ENCODE data around the gene GBP1. TPM values are rescaled to one million over a fixed set of nuclear protein-coding genes. Genes with fewer than 3 reads are reported as not detected.
"Not testable (repeated sequence)": the region's sequence is repeated elsewhere in the genome, so short reads cannot be mapped to it uniquely, and the experiment has no call there.

Gene GBP1, protein sequence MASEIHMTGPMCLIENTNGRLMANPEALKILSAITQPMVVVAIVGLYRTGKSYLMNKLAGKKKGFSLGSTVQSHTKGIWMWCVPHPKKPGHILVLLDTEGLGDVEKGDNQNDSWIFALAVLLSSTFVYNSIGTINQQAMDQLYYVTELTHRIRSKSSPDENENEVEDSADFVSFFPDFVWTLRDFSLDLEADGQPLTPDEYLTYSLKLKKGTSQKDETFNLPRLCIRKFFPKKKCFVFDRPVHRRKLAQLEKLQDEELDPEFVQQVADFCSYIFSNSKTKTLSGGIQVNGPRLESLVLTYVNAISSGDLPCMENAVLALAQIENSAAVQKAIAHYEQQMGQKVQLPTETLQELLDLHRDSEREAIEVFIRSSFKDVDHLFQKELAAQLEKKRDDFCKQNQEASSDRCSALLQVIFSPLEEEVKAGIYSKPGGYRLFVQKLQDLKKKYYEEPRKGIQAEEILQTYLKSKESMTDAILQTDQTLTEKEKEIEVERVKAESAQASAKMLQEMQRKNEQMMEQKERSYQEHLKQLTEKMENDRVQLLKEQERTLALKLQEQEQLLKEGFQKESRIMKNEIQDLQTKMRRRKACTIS
- 0.15 TPM in 1 of 2 replicates, not detected in the other for polyA plus RNA-seq (2014; cell fraction: cytosol; rRNA removed)
- not detected in 2 replicates for polyA plus RNA-seq (2014; cell fraction: nucleus; rRNA removed)

DNA sequence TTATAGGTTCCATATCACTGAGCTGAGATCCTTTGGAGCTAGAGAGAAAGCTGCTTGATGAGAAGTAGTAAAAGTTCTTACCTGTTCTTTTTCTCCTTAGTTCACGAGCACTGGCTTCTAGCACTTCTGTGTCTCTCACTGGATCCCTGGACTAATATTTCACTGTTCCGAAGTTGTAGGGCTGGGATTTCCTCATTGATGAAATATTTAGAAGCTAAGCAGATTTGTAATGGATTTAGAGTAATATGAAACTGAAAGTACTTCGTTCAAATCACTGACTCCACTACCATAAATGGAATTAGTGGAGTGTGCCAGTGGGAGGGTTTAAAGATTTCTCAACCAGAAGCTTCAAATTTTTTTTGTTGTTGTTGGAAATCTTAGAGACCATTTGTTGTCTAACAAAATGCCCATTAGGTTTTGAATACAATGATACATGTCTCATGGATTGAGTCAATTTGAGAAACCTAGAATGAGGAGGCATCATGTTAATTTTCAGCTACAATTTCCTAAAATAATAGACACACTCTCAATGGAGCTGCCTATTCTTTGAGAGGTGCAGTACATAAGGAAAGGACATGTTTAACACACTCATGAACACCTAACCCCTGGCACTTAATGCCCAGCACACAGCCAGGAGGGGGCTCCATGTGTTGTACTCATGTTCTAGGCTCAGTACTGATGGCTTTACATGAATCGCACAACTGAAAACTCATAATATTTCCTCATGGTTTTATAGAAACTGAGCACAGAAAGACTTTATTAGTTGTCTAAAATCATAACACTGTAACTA, at the start of gene GBP1:
Gene GBP1 (minus strand): TSS at position 130 of the 790 bp plus-strand sequence. CDS start 1,974 bp downstream, outside the sequence.
- no peak for DNase-seq (ENCODE audit: low spot score)

DNA sequence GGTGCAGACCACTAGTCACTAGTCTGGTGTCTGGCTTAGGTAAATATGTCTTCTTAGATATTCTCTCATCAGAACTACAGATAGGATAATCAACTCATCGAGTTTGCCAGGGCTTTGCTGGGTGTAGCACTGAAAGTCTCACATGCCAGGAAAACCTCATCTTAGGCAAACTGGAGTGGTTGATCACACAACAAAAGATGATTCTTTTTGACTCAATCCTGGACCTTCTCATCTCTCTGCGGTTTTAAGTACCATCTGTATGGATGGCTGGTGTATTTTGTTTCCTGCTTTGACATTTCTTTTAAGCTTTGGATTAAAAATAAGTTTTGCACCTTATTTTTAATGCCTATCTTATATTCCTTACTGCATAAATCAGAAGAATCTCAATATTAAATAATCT, 49.7 kb upstream of the GBP1 start:
- DNase-seq (ENCODE audit: low spot score), result no peak

- no peak for DNase-seq (ENCODE audit: low spot score)
Measured at GRCh38 chr1:89112871-89113613, 48.0 kb upstream of the GBP1 start.

DNA sequence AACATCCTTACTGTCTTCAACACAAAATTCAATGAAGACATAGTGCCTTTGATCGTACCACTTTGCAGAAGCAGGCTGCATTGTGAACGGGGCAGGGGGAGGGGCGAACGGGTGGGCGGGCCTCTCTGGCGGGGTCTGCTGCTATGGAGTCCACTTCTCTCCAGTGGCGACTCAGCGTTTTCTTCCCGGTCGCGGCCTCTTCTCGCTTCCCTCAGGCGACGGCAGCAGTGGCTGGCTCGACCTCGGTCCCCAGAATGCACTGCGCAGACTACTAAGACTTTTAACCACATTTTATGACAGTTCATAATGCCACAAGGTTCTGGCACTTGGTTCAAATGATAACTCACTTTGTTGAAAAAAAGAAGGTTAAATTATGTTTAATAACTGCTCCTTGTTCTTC, 39.7 kb upstream of the GBP1 start:
- peak; percentile 12 for DNase-seq (ENCODE audit: low spot score)

GRCh38 chr1:89104147-89104546, 39.1 kb upstream of the GBP1 start:
- no peak for DNase-seq (ENCODE audit: low spot score)

GRCh38 chr1:89102021-89102420, 37.0 kb upstream of the GBP1 start:
- DNase-seq (ENCODE audit: low spot score), result no peak

- no peak for DNase-seq (ENCODE audit: low spot score)
Measured at GRCh38 chr1:89100412-89100811, 35.4 kb upstream of the GBP1 start.

DNA sequence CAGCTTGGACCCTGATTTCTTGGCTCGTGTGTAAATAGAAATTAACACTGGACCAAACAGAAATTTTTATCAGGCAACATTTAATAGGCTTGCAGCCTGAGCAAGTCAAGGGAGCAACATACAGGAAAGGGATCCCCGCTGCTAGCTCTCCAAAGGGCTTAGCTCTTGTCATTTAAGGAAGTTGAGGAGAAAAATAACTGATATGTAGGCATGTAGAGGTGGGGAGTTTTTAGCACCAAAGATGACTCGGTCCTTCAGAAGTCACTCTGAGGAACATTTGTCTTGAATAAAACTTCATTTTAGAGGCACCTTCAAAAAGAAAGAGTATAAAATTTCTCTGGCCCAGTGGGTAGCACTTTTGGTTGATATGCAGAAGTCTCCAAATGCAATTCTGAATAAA, 33.8 kb upstream of the GBP1 start:
- DNase-seq (ENCODE audit: low spot score), result no peak

GRCh38 chr1:89095737-89096136, 30.7 kb upstream of the GBP1 start:
- DNase-seq (ENCODE audit: low spot score), result no peak

DNA sequence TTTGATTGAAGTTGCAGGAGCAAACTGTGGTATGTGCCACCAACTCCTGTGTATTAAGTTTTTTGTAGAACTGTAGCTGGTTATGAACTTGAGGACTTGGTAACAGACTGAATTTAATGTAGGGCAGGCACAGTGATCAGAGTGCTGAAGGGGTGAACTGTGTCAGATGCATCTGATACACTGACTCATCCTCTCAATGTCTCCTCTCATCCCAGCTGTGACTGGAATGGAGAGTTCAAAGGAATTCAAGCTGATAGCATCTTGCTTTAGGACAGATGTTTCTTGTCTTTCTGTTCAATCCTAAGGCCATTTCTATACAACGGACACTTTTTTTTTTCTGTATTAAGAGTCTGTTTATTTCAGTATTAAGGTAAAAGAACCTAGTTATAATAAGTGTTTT, 25.0 kb upstream of the GBP1 start:
- DNase-seq (ENCODE audit: low spot score), result no peak

DNA sequence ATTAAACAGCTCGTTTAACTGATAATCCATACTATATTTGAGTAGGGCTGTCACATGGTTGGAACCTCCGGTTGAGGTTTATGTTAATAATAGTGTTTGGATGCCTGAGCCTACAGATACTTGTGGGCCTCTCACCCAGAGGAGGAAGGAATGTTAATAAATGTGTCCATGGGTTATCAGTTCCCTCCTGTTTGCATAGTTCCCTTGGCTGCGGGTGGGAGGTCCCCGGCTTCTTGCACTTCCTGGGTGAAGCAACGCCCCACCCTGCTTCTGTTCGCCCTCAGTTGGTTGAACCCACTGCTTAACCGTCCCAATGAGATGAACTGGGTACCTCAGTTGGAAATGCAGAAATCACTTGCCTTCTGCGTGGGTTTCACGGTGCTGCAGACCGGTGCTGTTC, 23.6 kb upstream of the GBP1 start:
- DNase-seq (ENCODE audit: low spot score), result no peak

- DNase-seq (ENCODE audit: low spot score), result peak; percentile 9
Measured at GRCh38 chr1:89087241-89087640, 22.2 kb upstream of the GBP1 start.

DNA sequence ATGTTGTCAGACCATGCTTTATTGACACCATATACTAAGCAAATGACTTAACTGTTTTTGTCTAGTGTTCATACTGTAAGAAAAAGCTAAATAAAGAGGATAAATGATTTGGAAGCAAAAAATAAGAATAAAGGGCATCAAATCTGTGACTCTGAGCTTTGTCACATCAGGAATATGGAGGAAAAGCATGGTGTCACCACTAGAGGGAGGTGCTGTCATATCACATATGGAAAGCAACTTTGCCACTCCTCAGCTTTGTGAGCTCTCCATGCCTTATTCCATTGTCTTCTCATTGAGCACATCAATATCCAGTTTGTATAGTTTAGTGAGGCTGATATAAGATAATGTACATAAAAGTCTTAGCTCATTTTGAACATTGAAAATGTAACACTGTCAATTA, 20.8 kb upstream of the GBP1 start:
- DNase-seq (ENCODE audit: low spot score), result peak; percentile 45

DNA sequence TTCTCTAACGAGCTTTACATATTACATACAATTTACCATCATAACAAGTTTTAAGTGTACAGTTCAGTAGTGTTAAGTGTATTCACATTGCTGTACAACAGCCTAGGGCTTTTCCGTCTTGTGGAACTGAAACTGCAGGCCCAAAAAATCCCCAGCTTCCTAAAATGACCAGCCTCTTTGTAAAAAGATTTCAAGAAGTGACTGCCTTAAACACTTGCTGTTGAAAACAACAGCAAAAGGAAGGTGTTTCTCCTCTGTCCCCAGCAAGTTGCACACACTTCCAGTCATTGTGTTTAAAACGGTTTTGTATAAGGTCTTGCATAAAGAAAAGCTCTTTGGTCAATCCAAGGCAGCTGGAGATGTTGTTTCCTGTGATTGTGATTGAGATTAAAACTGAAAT, 16.0 kb upstream of the GBP1 start:
- no peak for DNase-seq (ENCODE audit: low spot score)

GRCh38 chr1:89080068-89080467, 15.1 kb upstream of the GBP1 start:
- not testable (repeated sequence) for DNase-seq (ENCODE audit: low spot score)

- not testable (repeated sequence) for DNase-seq (ENCODE audit: low spot score)
Measured at GRCh38 chr1:89072466-89073065, 7.6 kb upstream of the GBP1 start.

GRCh38 chr1:89070509-89070908, 5.5 kb upstream of the GBP1 start:
- no peak for DNase-seq (ENCODE audit: low spot score)

- no peak for DNase-seq (ENCODE audit: low spot score)
Measured at GRCh38 chr1:89069951-89070350, 4.9 kb upstream of the GBP1 start.

- no peak for DNase-seq (ENCODE audit: low spot score)
Measured at GRCh38 chr1:89068291-89068690, 3.3 kb upstream of the GBP1 start.

- DNase-seq (ENCODE audit: low spot score), result no peak
Measured at GRCh38 chr1:89064632-89065031, 376 bp downstream of the GBP1 start.

DNA sequence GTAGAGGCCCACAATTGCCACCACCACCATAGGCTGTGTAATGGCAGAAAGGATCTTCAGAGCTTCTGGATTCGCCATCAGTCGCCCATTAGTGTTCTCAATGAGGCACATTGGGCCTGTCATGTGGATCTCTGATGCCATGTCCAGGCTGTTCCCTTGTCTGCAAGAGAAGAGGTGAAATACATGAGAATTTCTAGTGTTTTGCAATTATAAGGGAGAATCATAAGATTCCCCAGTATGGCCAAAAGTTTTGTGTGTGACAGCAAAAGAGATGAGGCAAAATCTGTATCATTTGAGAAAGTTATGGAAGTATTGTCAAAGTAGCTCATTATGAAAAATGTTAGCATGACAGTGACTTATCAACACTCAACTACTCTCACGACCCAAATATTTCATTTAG, 1.9 kb downstream of the GBP1 start:
- DNase-seq (ENCODE audit: low spot score), result no peak
